Measurements from ENCODE around the gene KIF16B. TPM values are rescaled to one million over a fixed set of nuclear protein-coding genes. Genes with fewer than 3 reads are reported as not detected.
"Not testable (repeated sequence)": the region's sequence is repeated elsewhere in the genome, so short reads cannot be mapped to it uniquely, and the experiment has no call there.

The KIF16B gene
- total RNA-seq, 1 donor, result 13.4 TPM

DNA sequence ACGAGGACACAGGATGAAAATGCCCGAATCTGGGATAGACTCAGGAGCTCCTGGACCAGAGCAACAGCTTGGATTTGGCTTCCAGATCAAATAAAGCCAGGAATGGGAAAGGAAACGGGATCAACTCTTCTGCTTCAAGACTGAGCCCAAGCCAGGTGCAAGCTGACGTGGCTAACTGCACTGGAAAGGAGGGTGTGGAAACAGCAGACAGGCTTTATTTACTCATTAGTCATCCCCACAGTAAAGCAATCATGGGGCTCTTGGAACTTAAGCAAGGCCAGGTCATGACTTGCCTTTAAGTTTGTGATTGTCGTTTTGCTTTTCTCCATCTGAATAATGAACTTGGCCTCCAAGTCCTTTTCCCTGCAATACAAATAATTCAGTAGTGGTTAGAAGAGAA, 45.2 kb downstream of the KIF16B start:
- TF ChIP-seq, protein P1, sequence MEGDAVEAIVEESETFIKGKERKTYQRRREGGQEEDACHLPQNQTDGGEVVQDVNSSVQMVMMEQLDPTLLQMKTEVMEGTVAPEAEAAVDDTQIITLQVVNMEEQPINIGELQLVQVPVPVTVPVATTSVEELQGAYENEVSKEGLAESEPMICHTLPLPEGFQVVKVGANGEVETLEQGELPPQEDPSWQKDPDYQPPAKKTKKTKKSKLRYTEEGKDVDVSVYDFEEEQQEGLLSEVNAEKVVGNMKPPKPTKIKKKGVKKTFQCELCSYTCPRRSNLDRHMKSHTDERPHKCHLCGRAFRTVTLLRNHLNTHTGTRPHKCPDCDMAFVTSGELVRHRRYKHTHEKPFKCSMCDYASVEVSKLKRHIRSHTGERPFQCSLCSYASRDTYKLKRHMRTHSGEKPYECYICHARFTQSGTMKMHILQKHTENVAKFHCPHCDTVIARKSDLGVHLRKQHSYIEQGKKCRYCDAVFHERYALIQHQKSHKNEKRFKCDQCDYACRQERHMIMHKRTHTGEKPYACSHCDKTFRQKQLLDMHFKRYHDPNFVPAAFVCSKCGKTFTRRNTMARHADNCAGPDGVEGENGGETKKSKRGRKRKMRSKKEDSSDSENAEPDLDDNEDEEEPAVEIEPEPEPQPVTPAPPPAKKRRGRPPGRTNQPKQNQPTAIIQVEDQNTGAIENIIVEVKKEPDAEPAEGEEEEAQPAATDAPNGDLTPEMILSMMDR (IDR thresholded peaks at IDR 0.05; ENCODE audit: insufficient read depth, low read depth, low read length), result no peak
- no peak overlapping the region for H3K4me3 ChIP-seq (ENCODE audit: low read depth, low read length)
- DNase-seq (ENCODE audit: low read depth), result peak; percentile 98

DNA sequence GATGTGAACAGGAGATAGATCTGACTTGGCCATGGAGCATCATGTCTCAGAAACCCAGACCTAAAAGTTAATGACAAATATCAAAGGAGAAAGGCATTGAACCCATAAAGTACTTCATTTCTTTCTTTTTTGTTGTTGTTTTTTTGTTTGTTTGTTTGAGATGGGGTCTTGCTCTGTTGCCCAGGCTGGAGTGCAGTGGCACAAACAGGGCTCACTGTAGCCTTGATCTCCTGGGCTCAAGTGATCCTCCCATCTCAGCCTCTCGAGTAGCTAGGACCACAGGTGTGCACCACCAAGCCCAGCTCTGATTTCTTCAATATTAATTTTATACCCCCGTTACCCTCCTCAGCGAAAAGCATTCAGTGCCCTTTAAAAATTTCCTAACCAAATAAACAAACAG, 45.8 kb downstream of the KIF16B start:
- DNase-seq (ENCODE audit: low read depth), result no peak
- TF ChIP-seq, protein P1 (IDR thresholded peaks at IDR 0.05; ENCODE audit: insufficient read depth, low read depth, low read length), result no peak
- H3K4me3 ChIP-seq (ENCODE audit: low read depth, low read length), result no peak overlapping the region

DNA sequence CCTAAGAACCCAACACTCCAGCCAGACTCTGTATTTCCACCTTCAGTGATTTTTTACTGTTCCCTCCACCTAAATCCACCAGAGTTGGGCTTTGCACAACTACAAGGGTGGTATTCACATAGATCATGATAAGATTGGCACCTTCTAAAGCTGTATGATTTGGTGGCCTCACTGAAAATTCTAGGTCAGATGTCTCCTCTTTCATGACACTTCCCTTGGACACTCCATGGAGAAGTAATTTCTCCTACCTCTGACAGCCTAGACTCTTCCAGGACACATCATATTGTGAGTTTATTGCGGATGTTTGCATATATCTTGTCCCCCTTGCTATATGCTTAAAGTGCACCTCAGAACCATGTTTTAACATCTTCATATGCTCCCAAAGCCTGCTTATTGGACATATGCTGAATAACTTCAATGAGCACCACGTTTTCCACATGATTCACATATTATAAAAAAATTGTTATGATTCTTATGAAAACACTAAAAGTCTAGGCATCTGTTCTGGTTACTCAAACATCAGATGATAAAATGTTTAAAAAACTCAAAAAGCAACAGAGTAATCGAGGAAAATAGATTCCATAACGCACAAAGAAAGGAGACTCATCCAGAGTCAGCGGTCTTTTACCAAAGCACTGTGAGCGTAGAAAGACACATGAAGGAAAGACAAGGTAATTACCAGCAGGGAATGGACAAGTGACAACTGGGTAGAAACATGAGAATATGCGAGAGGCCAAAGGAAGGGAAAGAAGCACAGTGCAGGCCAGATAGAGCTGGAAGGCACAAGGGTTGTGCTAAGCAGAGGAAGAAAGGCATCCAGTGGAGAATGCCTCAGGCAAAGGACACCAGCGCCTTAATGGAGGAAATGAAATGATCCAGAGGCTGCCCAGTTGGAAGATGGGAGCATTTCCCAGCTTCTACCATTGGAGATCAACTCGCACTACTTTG, 46.5 kb downstream of the KIF16B start:
- DNase-seq (ENCODE audit: low read depth), result no peak
- no peak overlapping the region for H3K4me3 ChIP-seq (ENCODE audit: low read depth, low read length)
- TF ChIP-seq, protein P1 (IDR thresholded peaks at IDR 0.05; ENCODE audit: insufficient read depth, low read depth, low read length), result no peak

DNA sequence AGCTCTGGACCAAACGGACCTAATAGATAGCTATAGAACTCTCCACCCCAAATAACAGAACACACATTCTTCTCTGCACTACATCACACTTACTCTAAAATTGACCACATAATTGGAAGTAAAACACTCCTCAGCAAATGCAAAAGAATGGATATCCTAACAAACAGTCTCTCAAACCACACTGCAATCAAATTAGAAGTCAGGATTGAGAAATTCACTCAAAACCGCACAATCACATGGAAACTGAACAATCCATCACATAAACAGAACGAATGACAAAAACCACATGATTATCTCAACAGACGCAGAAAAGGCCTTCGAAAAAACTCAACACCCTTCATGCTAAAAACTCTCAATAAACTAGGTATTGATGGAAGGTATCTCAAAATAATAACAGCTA, 50.6 kb downstream of the KIF16B start:
- H3K4me3 ChIP-seq (ENCODE audit: low read depth, low read length), result not testable (repeated sequence)
- peak; percentile 18 for DNase-seq (ENCODE audit: low read depth)

DNA sequence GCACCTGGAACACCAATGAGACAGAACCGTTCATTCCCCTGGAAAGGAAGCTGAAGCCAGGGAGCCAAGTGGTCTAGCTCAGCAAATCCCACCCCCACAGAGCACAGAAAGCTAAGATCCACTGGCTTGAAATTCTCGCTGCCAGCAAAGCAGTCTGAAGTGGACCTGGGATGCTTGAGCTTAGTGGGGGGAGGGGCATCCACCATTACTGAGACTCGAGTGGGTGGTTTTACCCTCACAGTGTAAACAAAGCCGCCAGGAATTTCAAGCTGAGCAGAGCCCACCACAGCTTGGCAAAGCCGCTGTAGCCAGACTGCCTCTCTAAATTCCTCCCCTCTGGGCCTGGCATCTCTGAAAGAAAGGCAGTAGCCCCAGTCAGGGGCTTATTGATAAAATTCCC, 53.1 kb downstream of the KIF16B start:
- DNase-seq (ENCODE audit: low read depth), result no peak
- no peak overlapping the region for H3K4me3 ChIP-seq (ENCODE audit: low read depth, low read length)
- TF ChIP-seq, protein P1 (IDR thresholded peaks at IDR 0.05; ENCODE audit: insufficient read depth, low read depth, low read length), result no peak

DNA sequence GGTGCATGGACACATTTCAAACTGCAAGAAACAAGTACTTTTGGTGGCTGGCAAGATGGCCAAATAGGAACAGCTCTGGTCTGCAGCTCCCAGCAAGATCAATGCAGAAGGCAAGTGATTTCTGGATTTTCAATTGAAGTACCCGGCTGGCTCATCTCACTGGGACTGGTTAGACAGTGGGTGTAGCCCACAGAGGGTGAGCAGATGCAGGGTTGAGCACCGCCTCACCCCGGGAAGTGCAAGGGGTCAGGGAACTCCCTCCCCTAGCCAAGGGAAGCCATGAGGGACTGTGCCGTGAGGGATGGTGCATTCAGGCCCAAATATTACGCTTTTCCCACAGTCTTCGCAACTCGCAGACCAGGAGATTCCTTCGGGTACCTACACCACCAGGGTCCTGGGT, 53.6 kb downstream of the KIF16B start:
- DNase-seq (ENCODE audit: low read depth), result not testable (repeated sequence)

DNA sequence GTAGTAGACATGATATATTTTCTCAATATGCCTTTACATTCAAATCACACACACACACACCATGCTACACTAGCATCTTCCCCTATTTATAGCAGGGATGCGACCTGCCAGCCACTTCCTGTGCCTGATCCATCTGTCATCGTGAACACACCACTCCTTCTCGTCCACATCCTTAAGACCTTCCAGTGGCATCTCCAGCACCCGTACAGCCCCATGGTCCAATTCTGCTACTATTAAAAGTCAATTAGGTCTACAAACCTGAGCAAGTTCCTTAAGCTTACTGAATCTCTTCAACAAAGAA, 54.5 kb downstream of the KIF16B start:
- no peak for DNase-seq (ENCODE audit: low read depth)
- TF ChIP-seq, protein P1 (IDR thresholded peaks at IDR 0.05; ENCODE audit: insufficient read depth, low read depth, low read length), result no peak
- H3K4me3 ChIP-seq (ENCODE audit: low read depth, low read length), result no peak overlapping the region

More for the DNA sequence above, 53.6 kb downstream of the KIF16B start:
- not testable (repeated sequence) for H3K4me3 ChIP-seq (ENCODE audit: low read depth, low read length)
